ENCODE data around the gene RAB5A. TPM values are rescaled to one million over a fixed set of nuclear protein-coding genes. Genes with fewer than 3 reads are reported as not detected.
"Not testable (repeated sequence)": the region's sequence is repeated elsewhere in the genome, so short reads cannot be mapped to it uniquely, and the experiment has no call there.

Gene RAB5A, protein sequence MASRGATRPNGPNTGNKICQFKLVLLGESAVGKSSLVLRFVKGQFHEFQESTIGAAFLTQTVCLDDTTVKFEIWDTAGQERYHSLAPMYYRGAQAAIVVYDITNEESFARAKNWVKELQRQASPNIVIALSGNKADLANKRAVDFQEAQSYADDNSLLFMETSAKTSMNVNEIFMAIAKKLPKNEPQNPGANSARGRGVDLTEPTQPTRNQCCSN
- 19.2 TPM in 2 replicates for total RNA-seq (2014; rRNA removed; shearing (Covaris generic))

DNA sequence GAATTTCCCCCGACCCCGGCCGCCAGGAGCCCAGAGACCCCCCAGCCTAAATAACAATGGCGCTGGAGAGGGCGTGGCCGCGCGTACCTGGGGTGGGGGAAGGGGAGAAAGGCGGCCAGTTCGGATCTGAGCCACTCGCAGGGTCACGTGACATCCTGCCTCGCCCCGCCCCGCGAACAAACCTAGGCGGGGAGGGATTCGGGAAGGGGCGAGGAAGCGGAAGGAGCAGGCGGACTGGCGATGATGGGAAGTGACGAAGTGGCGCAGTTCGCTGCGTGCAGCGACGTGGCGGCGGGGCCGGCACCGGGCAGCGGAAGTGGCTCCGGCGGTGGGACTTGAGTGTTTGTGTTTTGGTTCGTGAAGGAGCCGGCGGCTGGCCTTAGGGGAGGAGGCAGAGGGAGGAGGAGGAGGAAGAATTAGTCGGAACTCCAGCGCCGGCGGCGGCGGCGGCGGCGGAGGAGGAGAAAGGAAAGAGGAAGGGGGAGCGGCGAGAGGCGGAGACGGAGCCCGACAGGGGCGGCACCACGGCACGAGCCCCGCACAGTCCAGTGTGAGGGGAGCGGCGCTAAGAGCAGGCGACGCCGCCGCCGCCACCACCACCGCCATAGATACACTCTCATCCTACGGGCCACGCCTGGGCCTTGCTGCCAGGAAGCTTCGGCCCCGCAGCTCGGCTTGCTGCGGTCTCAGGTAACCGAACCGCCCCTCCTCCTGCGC, at the start of gene RAB5A:
TSS of gene RAB5A (plus strand) at position 266 of the 717 bp plus-strand sequence. CDS start 3,802 bp downstream, outside the sequence.
- DNase-seq (ENCODE audit: low read depth): peak; percentile 98

DNA sequence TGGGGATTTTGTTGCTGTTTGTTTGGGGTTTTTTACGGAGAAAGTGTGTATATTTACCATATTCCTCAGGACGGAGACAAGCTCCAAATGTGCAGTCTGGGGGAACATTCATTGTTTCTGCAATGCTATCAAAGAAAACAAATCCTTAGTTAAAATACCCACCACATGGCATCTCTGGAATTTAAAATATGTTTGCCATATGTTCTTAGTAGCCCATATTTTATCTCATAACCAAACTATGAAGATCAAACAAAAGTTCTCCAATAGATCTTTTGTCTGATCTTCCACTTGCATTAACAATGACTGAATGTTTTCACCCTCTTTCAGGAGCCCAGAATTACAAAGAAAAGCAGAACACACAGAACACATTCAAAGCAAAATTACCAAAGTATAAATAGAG, 48.2 kb upstream of the RAB5A start:
- no peak for DNase-seq (ENCODE audit: low read depth)

DNA sequence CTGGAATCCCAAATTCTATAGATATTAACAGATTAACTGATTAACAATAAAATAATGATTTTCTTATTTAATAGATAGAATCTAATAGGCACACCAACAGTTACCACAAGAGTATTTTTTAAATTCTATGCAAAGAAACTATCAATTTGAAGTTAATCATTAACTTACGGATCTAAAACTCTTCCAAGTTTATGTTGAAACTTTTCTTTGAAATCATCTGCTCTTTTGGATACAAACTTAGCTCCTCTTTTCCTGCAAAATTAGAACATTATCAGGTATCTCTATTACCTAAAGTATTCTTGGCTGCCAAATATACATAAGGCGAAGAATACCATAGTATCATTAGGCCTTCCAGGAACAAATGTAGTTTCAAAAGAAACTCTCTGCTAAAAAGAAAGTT, 47.6 kb upstream of the RAB5A start:
- DNase-seq (ENCODE audit: low read depth): no peak

DNA sequence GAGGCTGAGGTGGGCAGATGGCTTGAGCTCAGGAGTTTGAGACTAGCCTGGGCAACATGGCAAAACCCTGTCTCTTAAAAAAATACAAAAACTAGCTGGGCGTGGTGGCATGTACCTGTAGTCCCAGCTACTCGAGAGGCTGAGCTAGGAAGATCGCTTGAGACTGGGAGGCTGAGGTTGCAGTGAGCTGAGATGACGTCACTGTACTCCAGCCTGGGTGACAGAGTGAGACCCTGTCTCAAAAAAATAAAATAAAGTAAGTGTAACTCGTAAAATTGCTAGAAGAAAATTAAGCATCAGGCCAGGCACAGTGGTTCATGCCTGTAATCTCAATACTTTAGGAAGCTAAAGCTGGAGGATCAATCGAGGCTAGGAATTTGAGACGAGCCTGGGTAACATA, 47.1 kb upstream of the RAB5A start:
- not testable (repeated sequence) for DNase-seq (ENCODE audit: low read depth)

DNA sequence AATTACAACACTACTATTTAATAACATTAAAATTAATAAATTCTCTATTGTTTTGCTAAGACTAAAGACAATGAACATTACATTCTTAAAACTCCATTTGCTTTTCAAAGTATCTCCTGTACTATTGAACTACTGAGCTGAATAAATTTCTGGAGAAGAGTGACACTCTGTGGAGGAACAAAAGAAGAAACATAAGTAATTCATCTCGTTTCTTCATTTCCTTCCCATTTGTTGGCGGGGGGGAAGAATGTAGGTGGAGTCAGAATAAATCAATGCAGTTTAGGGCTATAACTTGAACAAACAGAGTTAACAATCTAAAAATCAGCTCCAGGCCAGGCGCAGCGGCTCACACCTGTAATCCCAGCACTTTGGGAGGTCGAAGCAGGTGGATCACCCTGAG, 45.6 kb upstream of the RAB5A start:
- DNase-seq (ENCODE audit: low read depth): no peak

DNA sequence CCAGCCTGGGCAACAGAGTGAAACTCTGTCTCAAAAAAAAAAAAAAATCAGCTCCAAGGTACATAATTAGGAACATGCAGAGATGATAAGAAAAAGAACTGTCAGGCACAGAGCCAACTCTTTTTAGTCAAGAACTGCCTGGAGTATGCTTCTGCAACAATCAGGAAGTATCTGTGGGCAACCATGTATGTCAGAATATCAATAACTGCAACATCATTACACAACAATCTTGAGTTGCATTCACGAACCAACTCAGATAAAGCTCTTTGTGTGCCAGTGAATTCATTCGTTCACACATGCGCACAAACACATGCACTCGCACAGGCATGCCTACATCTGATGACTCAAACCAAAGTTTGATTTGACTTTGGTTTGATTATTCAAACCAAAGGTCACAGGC, 45.0 kb upstream of the RAB5A start:
- no peak for DNase-seq (ENCODE audit: low read depth)

DNA sequence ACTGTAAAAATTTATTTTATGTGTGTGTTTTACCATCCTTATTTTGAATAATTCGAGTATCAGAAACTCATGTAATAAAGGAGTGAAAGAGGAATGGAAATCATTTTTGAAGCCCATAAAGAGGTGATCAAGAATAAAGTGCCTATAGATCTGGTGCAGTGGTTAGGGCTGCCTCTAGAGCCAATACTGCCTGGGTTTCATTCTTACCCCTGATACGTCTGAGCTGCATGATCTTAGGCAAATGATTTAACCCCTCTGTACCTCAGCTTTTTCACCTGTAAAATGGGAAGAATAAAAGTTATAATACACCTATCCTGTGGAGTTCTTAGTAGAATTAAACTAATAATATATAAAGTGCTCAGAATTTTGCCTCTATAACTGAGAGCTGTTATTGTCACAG, 43.2 kb upstream of the RAB5A start:
- no peak for DNase-seq (ENCODE audit: low read depth)

DNA sequence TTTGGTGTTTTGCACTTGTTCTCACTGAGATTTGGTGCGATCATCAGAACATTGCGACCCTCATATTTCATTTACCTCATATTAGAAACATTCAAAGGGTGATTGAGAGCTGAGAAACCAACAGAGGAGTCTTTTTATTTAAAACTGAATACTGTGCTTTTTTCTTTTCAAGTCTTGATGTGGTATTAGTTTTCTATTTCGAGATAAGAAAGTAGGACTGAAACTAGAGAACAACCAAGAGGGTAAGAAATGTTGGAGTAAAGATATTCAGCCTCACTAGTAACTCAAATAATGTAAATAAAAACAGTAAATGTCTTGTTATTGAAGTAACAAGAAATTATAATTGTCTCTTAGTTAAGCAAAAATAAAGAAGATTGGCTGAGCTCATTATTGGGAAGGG, 39.4 kb upstream of the RAB5A start:
- DNase-seq (ENCODE audit: low read depth): no peak

DNA sequence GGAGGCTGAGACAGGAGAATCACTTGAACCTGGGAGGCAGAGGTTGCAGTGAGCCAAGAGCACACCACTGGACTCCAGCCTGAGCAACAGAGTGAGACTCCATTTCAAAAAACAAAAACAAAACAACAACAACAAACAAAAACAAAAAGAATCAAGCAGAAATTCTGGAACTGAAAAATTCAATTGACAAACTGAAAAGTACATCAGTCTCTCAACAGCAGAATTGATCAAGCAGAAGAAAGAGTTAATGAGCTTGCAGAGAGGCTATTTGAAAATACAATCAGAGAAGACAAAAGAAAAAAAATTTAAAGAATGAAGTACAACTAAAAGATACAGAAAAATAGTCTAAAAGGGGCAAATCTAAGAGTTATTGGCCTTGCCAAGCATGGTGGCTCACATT, 35.4 kb upstream of the RAB5A start:
- DNase-seq (ENCODE audit: low read depth): no peak

DNA sequence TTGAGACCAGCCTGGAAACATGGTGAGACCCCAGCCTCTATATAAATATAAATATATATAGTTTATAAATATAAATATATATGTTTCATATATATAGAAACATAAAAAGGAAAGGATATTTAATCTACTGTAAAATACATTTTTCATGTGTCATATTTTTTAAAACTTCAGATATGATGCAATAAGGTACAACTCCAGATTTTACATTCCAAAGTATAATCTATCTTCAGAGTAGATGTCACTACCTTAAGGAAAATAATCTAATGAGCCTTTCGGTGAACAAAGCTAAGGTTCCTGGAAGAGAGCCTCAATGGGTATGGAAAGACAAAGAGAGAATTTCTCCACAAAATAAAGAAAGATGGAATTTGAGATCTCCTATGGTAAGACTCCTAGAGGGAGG, 29.7 kb upstream of the RAB5A start:
- no peak for DNase-seq (ENCODE audit: low read depth)

DNA sequence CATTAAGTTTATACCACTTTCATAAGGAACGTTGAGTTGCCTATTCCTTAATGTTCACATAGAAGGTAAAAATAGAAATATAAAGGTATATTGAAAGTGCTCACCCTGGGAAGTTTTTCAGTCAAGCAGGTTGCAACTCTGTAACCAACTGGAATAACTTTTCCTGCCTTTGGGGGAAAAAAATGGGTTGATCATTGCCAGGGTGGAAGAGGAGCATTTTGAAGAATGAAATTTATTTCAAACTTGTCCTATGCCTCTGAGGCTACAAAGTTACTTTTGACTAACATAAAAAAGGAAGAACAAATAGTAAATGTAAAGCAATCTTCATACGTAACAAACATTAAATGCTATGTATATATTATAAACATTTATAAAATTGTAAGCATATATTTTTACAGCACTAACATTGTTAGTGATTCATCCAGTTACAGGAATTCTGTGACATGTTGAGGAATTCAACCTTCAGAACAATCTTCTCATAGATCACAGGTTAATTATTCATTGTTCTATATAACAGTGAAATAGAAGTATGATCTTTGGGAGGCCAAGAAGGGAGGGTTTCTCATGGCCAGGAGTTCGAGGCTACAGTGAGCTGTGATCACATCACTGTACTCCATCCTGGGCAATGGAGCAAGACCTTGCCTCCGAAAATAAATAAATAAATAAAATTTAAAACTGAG, 26.4 kb upstream of the RAB5A start:
- DNase-seq (ENCODE audit: low read depth): no peak

DNA sequence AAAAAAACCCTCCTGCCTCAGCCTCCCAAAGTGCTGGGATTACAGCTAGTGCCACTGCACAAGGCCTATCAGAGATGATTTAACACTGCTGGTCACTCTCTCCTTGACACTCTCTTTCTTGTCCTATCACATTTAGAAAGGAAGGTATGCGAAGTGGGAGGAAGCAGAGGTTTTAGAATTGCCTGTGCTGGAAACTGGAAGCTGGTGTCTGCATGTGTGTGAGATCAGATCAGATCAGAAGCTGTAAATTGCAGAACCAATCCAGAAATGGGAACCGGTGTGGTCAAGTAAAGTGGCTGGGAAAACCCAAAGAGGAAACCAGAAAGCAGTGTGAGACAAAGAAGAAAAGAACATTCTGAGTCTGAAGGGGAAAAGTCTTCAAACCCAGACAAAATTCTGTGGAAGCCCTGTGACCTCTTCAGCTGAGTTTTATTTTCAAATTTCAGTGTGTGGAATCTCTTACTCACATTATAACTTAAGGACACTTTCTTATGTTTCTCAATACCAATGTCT, 15.7 kb upstream of the RAB5A start:
- no peak for DNase-seq (ENCODE audit: low read depth)

DNA sequence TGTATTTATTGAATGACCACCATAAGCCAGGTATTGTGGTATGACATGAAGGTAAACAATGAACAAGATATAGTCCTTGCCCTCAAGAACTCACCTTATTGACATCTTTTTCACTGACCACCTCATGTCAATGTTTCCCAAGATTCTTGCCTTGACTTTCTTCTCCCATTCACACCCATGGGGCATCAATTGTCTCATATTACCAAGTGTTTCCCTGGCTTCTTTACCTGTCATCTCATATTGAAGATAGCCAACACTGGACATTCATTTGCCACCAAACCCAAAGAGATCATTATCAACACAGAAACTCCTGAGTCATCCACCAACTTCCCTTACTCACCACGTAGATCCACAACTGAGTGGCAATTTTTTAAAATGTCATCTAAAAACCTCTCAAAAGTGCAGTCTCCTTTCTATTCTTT, 15.1 kb upstream of the RAB5A start:
- no peak for DNase-seq (ENCODE audit: low read depth)

DNA sequence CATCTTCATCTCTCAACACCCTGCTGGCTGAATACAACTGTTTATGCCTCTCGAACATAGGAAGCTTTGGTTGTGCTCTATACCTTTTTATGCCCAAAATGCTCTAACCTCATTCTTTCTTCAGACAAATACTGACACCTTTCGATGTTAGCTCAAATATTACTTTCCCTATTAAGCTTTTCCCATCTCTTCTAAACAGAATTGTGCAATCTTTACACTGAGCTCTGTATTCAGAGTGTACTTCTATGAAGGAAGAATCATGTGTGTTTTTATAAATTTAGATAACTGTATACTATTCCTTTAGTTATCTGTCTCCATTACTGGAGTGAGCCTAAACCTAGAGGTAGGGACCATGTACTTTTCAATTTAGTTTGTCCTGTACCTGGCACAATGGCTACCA, 14.5 kb upstream of the RAB5A start:
- DNase-seq (ENCODE audit: low read depth): no peak

DNA sequence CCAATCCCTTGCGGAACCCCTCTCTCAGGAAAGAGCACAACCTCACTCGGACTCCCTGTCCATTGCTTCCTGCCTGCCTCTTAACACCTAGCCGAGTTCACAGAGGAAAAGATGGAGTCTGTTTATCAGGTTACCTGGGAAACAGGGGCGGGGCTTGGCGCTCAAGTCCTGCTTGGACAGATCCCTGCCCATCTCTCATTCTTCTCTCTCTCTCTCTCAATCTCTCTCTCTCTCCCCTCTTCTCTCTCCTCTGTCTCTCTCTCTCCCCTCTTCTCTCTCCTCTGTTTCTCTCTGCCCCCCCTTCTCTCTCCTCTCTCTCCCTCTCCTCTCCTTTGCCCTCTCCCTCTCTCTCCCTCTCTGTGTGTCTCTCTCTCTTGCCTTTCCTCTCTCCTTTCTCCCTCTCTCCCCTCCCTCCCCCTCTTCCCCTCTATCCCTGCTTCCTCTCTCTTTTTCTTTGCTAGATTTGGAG, 12.8 kb upstream of the RAB5A start, which contains the start of gene EFHB:
TSS of gene EFHB (minus strand) at position 120 of the 469 bp plus-strand sequence. CDS start 199 bp downstream, outside the sequence.
- peak; percentile 59 for DNase-seq (ENCODE audit: low read depth)

DNA sequence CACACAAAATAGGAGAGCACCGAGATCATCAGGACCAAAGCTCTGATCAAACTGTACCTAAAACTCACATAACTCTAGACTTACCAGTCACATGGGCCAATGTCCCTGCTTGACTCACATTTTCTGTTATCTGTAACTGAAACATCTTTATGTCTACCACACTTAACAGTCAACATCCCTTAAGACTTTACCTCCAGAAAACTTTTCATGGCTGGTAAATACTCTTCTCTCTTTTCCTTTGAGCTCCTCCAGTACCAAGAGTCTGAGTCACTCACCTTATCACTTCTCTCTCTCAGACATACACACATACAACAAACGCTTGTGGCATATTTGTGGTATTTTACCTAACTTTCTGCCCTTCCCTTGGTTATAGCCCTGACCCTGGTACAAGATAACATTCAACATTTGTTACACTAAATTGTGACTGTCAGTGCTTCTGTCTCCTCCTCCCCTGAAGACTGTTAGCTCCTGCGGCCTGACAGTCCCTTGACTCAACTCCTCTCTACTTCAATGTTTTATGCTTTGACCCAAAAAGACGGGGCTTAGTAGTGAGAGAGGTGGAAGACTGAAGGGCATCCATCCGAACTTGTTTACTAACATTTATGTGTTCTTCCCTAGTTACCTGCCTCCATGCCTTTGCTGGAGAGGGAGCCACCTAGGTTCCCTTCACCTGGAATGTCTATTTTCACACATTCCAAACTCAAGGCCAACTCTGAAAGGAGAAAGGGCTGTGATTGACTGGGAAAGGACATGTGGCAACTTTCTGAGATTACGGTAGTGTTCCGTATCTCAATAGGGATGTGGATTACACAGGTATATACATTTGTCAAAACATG, 9.2 kb upstream of the RAB5A start:
- peak; percentile 37 for DNase-seq (ENCODE audit: low read depth)

DNA sequence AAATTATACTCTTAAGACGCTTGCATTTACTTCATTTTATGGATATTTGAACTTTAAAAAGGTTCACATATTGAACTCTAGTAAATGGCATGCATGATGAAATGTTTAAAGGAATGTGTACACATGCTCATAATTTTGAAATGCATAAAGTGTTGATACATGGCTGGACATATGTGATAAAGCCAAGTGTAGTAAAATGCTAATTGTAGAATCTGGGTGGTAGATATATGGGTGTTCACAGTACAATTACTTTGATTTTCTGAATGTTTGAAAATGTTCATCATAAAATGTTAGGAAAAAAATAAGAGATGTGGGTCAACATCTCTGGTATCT, 8.6 kb upstream of the RAB5A start:
- no peak for DNase-seq (ENCODE audit: low read depth)

DNA sequence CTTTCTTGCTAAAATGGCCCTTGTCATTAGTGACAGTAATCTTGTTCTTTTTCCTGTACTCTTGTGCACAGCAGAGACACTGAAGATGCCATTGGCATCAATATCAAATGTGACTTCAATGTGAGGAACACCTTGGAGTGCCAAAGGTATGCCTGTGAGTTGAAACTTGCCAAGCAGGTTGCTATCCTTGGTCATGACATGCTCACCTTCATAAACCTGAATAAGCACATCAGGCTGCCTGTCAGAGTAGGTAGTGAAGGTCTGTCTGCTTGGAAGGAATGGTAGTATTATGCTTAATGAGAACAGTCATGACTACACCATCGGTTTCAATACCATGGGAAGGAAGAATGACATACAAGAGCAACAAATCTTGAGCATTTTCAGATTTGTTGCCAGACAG, 6.3 kb upstream of the RAB5A start:
- no peak for DNase-seq (ENCODE audit: low read depth)

DNA sequence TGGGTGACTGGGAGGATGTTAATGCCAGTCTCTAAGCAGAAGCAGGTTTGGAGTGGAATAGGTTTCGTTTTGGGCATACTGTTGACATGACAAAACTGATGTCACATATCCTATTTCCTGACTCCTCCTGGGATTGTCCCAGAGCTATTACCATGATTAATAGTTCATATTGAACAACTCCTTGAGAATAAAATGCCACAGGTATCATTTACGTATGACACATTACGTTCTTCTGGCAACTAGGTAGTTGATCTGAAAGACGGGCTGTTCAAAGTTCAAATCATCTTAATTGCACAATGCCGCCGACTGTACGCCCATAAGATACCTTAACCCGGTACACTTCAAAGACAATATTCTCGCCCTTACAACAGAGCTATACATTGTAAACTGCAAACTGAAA, 1.4 kb upstream of the RAB5A start:
- no peak for DNase-seq (ENCODE audit: low read depth)

DNA sequence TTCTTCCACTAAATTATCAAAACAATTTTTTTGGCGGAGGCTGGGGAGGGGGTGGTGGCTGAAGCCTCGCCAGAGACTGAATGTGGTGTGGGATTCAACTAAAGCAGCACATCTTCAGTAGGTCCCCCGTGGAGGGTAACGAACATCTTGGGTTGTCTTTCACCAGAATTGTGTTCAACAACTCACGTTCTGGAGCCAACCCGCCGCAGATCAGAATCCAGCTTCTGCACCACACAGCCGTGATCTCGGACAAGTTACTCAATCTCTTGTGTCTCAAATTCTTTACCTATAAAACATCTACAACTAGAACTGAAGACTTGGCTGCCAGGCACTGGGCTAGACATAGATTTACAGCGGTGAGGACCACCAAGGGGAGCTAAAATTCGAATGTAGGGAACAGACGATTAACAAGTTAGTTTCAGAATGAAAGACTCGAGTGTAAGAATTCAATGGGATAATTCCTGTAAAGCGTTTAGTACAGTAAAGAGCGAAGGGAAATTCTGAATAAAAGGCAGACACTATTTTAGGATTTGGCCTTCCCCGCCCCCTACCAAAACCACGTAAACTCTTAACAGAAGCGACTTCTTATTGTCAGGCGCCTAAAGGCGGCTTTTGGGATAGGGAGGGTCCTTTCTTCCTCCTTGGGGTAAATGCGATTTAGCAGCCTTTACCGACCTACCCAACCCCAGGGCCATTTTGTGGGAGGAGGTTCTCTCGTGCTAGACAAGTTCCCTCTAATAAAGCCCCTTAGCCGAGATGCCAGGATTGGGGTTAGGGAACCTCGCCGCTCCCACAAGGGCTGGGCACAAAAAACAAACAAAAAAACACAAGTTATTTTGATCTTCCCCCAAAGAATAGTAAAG, 697 bp upstream of the RAB5A start:
- DNase-seq (ENCODE audit: low read depth): no peak
